GM19395 (cell line): ENCODE measurements around the gene IPO13.

ENCODE experiments used
- ATAC-seq: cut with Tn5 transposase; IDR thresholded peaks from one replicate; pipeline ENCODE4 v1.9.1; 2021; ENCODE audit warnings: mild to moderate bottlenecking, moderate library complexity; ENCODE audit not compliant: unreplicated experiment

Gene IPO13

DNA sequence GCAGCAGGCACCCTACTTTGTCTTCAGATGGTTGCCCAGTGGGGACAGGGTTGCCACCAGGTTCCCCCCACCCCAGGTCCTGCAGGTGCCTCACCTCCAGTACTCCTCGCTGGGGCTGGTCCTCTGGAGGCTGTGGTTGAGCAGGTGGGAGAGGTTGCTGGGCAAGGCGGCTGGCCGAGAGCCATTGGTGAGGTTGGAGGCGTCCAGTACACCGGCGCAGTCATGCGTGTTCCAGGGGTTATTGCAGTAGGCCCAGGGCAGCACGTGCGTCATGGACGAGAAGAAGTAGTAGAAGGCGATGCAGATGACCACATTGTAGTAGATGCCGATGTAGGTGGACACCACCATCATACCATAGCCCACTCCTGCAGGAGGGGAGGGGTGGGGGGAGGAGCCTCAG is 61.5 kb downstream of the IPO13 start:
- no peak for ATAC-seq

- no peak for ATAC-seq
These were observed 64.3 kb downstream of the IPO13 start for GRCh38 chr1:44010935-44011471.

DNA sequence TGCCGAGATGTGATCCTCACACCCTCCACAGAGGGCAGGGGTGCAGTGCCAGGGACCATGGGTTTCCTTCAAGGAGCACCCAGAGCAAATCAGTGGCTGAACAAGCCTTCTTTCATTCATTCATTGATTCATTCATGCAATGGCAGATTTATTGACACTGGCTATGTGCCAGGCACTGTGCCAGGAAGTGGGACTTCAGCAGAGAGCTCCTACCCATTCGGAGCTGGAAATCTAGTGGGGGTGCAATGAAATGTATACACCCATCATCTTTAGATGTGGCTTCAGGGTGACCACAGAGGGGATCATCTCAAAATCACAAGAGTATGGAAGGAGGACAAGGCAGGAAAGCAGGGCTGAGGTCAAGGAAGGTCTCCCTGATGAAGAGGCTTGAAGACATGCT is 65.7 kb downstream of the IPO13 start:
- ATAC-seq, result no peak

DNA sequence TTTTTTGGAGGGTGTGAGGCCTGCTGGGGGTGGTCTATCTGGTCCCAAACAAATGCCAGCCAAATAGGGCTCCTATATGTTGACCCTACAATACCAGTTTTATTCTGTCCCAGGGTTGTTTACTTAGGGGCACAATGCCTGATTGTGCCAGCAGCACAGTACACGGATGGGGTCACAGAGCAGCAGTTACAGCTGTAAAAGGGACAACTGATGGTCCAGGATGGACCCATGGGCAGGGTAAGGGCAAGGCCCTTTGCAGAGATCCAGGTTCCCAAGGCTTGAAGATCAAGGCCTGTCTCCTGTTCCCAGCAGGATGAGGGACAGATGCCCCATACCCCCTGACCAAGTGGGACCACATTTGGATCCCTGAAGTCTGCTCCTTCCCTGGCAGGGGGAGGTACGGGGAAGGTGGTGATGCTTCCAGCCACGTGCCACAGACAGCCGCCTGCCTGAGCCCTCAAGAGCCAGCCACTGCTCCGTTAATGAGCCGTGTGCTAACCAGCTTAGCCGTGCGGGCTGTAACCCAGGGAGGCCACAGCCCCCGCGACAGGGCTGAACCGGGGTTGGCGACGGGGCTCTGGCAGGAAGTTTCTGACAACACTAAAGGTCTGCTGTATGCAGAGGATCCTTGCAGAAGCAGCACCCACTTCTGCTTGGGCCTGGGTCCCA is 66.3 kb downstream of the IPO13 start:
- ATAC-seq, result no peak

DNA sequence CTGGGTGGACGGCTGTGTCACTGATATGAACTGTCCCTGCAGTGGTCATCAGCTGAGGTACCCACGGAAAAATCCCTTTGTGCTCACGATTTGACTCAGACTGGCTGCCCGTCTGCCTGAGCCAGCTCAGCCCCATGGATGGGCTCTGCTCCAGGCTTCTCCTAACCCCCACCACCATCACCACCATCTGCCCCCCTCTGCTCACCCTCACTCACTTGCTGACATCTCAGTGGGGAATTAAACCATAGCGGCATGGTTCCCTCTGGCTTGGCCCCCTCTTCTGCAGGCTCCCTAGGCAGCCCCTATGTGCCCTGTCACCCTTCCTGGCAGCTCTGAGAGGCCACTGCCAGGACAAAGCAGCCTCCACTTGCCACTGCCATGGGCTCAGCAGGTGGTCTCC is 67.2 kb downstream of the IPO13 start:
- ATAC-seq, result no peak

DNA sequence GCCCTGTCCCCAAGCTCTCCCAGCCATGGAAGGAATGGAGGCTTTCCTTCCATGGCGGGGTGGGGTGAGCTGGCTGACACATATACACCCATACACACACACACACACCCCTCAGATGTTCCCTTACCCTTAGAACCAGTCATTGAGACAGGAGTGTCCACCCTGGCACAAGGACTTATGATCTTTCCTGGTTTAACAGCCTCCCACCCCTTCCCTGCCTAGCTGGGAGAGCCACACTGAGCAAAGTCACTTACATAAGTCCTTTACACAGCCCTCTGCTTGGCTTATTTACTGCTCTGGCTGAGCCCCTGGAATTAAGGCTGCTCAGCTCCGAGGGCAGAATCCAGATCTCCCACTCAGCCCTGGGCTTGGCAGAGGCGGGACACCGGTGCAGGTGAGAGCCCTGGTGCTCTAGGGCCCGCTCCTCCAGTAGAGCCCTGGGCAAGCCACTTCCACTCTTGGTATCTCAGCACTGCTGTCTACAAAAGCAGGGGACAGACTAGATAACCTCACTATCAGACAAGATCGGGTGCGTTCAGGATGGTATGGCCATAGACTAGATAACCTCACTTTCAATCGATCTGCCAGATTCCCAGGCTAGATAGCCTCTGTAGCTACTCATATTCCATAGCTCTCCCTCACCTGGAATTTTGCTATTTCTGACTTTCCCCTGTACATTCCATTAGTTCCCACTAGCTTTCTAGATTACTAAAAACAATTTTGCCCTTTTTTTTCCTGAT is 67.8 kb downstream of the IPO13 start:
- ATAC-seq, result no peak

- ATAC-seq, result no peak
These were observed 68.5 kb downstream of the IPO13 start for GRCh38 chr1:44015206-44015605.

GRCh38 chr1:44016041-44016889 is 69.5 kb downstream of the IPO13 start:
- no peak for ATAC-seq

- no peak for ATAC-seq
These were observed 70.2 kb downstream of the IPO13 start for GRCh38 chr1:44016890-44017400.
